Epithelial cell of prostate (primary cell): Measurements from ENCODE around the gene TNS3.
A peak's percentile ranks its signal among the peaks of the same experiment; 100 is the strongest.

Source experiments
- DNase-seq: peaks from one replicate; pipeline ENCODE4 v3.0.0-alpha.2; 2011; ENCODE audit warnings: low read depth, low spot score
- H3K27ac ChIP-seq: fragments of 450-650 bp; 2 replicates; pipeline ENCODE4 v1.5.1; 2017; ENCODE audit warnings: mild to moderate bottlenecking

The TNS3 gene

DNA sequence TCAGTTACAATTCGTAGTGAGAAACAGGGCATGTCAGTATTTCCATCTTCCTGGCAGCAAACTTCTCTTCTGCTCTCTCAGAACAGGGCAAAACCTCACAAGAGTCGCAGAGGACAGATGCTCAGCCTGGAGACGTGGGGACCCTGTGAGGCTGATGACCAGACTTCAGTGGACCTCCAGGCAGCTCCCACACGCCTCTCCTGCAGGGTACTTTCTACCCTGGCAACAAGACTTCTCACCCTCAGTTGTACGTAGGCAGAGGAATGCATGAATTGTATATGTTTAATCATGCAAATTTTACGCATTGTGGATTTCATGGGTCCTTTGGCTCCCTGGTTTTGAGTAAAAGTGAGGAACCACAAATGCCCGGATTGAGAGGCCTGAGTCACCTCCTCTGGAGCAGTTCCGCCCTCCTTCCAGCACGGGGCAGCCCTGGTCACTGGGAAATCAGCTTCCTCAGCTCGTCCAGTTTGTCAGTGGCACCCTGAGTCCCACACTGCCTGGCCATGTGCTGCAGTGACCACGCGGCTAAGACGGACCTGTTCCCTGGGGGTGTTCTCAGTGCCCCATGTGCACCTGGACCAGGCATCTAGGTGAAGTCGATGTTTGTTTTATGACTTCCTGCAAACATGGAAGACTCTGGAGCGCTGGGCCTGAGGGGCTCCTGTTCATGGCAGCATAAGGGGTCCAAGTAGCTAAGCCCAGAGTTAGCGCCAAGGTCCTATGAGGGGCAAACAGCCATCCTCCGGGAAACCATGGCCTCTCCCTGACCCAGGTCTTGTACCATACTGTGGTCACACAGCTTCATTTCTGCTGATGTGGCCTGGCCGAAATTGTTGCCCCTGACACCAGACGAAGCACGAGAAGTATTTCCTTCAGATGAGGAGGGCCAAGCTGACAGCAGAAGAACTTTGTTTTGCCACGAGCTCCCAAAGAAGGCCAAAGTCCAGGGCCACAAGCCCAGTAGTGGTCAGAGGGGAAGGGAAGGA lies 165.1 kb downstream of the TNS3 start:
- DNase-seq = no peak
- no peak overlapping the region for H3K27ac ChIP-seq

GRCh38 chr7:47415318-47416212 lies 166.3 kb downstream of the TNS3 start:
- no peak for DNase-seq
- H3K27ac ChIP-seq = no peak overlapping the region

GRCh38 chr7:47414342-47415317 lies 167.3 kb downstream of the TNS3 start:
- H3K27ac ChIP-seq = no peak overlapping the region
- DNase-seq = no peak

- H3K27ac ChIP-seq = no peak overlapping the region
- DNase-seq = no peak
Measured at GRCh38 chr7:47413526-47414341, 168.2 kb downstream of the TNS3 start.

- no peak overlapping the region for H3K27ac ChIP-seq
- DNase-seq = no peak
Measured at GRCh38 chr7:47411901-47412300, 170.0 kb downstream of the TNS3 start.

DNA sequence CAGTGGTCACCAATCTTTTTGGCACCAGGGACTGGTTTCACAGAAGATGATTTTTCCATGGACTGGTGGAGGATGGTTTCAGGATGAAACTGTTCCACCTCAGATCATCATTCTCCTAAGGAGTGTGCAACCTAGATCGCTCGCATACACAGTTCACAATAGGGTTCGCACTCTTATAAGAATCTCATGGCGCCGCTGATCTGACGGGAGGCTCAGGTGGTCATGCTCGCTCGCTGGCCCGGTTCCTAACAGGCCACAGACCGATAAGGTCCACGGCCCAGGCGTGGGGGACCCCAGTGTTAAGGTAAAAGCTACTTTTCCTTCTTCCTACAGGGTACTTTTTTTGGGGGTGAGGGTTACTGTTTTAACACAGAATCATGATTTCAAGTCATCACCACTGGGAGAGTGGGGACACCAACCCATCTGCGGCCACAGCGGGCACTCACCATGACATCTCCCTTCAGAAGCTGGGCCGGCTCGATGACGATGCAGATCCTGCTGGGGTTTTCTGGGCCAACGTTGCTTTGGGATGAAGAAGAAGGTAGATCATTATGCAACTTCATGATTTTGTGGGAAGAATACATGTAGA lies 170.5 kb downstream of the TNS3 start:
- H3K27ac ChIP-seq = no peak overlapping the region
- DNase-seq = no peak

GRCh38 chr7:47408675-47409074 lies 173.2 kb downstream of the TNS3 start:
- DNase-seq = no peak
- H3K27ac ChIP-seq = no peak overlapping the region

DNA sequence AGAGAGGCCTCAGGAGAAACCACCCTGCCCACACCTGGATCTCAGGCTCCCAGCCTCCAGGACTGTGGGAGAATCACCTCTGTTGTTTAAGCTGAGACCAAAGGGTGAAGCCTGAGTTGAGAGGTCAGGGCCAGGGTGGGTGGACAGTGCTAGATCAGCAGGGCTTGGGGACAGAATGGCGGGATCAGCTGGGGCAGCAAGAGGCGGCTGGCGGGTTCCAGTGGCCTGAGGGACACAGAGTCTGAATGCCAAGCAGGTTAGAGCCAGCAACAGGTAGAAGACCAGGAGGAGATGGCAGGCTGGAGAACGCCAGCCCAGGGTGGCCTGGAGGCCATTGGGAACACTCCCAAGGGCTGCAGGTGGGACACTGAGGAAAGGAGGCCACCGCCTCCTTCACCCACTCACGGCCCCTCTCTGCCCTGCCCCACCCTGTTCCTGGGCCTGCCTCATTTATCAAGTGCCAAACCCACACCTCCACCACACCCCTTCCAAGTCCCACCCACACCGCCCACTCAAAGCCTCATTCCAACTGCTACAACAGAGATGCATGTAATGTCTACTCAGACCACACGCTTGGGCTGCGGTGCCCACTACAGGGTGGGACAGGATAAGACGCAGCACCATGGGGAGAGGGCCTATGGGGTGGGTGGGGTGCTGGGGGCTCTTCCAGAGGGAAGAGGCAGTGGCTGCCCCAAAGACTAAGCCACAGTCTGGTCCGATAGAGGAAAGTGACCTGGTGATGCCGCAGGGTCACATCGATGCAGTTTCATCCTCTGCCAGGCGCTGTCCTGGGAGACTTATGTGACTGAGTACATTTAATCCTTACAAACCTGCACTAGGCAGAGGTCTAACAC lies 173.9 kb downstream of the TNS3 start:
- DNase-seq = no peak
- no peak overlapping the region for H3K27ac ChIP-seq

DNA sequence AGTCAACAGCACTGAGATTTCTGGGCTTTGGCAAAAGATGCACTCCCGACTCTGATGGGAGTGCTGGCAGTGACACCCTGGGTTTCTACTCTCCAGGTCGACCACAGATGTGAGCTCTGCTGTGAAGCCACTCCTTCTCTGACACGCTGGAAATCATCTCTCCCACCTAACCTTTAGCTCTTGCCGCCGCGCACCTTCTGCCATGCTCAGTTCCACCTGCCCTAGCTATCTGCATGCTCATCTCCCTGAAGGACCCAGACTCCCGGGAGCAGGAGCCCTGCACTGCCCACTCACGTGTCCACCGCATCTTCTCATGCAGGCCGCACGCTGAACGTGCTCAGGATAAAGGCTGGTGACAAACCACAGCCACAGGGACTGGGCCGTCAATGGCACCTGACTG lies 174.8 kb downstream of the TNS3 start:
- H3K27ac ChIP-seq = no peak overlapping the region
- no peak for DNase-seq

- H3K27ac ChIP-seq = no peak overlapping the region
- no peak for DNase-seq
Measured at GRCh38 chr7:47406801-47407129, 175.1 kb downstream of the TNS3 start.

- H3K27ac ChIP-seq = no peak overlapping the region
Measured at GRCh38 chr7:47405921-47406800, 175.8 kb downstream of the TNS3 start.

GRCh38 chr7:47405286-47405904 lies 176.5 kb downstream of the TNS3 start:
- no peak overlapping the region for H3K27ac ChIP-seq
- DNase-seq = peak; percentile 8

More at GRCh38 chr7:47405921-47406800, 175.8 kb downstream of the TNS3 start:
- DNase-seq = peak; percentile 12

DNA sequence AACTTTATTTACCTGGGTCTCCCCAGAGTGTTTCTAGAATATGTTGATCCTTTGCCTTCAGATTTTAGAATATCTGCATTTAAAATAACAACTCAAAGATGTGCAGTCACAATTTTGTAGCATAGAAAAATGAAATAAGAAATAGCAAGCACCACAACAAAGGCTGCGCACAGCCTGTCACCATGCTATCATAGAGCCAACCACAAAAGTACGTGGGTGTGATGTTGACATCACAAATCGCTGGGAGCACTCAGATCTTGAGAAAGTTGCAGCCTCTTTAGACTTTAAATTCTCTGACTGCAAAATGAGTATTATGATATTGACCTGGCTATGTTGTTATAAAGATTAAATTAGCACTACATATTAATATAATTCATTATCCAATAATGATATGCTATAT lies 177.9 kb downstream of the TNS3 start:
- no peak overlapping the region for H3K27ac ChIP-seq
- DNase-seq = no peak

DNA sequence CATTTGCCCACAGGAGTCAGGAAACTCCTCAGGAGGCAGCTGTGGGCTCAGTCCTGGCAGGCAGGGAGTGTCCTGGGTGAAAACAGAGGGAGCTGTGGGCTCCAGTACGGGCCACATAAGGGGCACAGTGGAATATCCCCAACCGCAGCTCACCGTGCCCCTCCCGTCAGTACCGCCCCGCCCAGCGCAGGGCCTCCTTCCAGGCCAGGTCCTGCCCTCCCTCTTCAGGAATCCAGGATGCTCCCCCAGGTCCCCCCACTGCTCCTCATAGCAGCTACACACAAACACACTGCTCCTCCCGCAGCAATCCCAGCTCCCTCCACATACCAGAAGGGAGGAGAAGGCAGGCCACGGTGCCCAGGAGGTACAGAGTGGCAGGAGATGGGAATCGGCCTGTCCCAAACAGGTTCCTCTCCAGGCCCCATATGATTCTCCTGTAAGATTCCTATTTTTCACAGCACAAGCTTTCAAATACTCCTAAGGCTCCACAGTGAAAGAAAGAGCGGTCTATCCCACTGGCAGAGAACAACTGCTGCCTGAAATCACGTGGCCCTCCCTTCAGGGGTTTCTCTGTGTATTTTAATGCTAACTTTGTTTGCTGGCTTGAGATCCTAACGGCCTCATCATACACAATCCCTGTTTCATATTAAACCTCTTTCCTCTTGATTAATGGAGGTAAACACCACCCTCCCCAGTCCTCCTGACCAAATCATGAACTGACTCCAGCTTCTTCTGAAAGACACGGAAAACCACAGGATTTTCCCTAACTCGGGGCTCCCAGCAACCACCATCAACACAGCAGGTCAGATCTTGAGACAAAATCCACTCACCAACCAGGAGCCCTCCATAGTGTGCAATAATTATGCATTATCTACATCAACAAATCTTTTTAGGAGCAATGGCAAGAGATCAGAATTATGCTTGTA lies 178.7 kb downstream of the TNS3 start:
- no peak for DNase-seq
- no peak overlapping the region for H3K27ac ChIP-seq
